Epithelial cell of esophagus (primary cell): ENCODE data around the gene RBMS1.

ENCODE experiments used
- DNase-seq: peaks from one replicate; pipeline ENCODE4 v3.0.0; 2010; ENCODE audit warnings: low read depth
- H3K4me3 ChIP-seq: 2 replicates; pipeline ENCODE4 v1.5.1; 2011; ENCODE audit warnings: mild to moderate bottlenecking, low read length, control low read depth
- TF ChIP-seq, protein P1 (sequence below): IDR thresholded peaks from 2 replicates; pipeline ENCODE4 v1.5.1; 2011; ENCODE audit warnings: low read depth, mild to moderate bottlenecking, low read length, control low read depth, inconsistent platforms; ENCODE audit not compliant: insufficient read depth; ENCODE audit errors: missing control alignments

RBMS1 gene

DNA sequence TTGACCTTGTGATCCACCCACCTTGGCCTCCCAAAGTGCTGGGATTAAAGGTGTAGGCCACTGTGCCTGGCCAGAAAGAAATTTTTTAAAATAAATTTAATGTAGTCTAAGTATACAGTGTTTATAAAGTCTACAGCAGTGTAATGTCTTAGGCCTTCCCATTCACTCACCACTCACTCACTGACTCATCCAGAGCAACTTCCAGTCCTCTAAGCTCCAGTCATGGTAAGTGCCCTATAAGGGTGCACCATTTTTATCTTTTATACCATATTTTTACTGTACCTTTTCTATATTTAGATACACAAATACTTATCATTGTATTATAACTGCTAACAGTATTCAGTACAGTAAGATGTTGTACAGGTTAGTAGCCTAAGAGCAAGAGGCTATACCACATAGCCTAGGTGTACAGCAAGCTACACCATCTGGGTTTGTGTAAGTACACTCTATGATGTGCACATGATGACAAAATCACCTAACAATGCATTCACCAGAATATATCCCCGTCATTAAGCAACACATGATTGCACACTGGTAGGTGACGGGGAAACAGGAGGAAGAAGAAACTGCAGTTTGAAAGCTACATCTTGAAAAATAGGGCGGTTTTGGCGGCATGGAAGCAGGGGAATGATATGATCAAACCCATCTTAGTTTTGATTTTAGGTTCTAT lies 188.4 kb downstream of the RBMS1 start:
- peak; percentile 87 for DNase-seq
- TF ChIP-seq, protein P1, sequence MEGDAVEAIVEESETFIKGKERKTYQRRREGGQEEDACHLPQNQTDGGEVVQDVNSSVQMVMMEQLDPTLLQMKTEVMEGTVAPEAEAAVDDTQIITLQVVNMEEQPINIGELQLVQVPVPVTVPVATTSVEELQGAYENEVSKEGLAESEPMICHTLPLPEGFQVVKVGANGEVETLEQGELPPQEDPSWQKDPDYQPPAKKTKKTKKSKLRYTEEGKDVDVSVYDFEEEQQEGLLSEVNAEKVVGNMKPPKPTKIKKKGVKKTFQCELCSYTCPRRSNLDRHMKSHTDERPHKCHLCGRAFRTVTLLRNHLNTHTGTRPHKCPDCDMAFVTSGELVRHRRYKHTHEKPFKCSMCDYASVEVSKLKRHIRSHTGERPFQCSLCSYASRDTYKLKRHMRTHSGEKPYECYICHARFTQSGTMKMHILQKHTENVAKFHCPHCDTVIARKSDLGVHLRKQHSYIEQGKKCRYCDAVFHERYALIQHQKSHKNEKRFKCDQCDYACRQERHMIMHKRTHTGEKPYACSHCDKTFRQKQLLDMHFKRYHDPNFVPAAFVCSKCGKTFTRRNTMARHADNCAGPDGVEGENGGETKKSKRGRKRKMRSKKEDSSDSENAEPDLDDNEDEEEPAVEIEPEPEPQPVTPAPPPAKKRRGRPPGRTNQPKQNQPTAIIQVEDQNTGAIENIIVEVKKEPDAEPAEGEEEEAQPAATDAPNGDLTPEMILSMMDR, result no peak
- H3K4me3 ChIP-seq, result no peak overlapping the region

DNA sequence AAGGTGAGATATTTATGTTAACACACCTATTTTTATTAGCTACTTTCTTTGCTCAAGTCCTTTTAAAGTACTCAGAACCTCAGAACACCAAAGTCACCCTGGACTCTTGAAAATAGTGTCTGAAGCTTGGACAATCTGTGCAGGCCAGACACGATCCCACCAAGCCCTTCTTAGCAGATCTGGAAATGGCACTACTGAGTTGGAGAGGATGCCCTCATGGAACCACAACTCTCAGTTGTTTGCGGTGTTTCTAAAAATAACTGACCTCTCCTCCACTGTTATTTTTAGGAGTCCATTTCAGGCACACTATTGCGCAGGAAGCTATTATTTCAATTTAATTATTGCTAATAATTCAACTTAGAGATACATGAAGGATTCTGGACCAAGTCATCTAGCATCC lies 190.1 kb downstream of the RBMS1 start:
- TF ChIP-seq, protein P1, result no peak
- DNase-seq, result no peak

DNA sequence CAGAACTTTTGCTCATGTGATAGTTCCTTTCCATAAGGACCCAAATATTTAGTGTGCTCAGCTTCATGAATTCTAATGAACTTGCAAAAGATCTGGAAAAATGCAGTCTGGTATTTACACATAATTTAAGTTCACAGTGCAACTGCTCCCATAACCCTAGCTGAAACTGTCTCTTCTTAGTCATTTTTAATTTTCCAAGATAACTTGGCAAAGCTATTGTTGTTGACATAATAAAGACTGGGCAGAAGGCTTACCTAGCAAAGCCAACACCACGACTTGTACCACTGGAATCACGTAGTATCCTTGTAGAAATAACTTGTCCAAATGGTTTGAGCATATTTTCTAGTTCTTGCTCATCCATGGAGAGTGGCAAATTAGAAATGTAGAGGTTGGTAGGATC lies 190.5 kb downstream of the RBMS1 start:
- no peak overlapping the region for H3K4me3 ChIP-seq
- no peak for DNase-seq
- TF ChIP-seq, protein P1, result no peak

More for the DNA sequence above, 190.1 kb downstream of the RBMS1 start:
- H3K4me3 ChIP-seq, result no peak overlapping the region

DNA sequence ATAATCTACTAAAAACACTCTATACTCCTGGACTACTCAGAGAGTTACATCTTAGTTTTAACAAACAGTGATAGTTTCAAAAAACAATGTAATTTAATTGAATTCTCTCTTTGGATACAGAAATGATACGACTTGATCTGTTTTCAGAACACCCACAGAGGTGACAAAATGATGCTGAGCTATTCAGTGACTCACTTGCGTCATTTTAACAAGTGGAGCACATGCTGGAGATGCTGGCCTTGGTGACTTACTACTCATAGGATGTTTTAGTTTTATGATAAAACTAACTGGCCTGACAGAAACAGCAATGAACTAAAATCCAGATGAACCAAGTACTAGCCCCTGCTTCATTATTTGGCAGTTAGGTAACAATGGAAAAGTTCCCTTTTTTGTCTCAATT lies 192.2 kb downstream of the RBMS1 start:
- TF ChIP-seq, protein P1, result no peak
- no peak overlapping the region for H3K4me3 ChIP-seq
- DNase-seq, result no peak

DNA sequence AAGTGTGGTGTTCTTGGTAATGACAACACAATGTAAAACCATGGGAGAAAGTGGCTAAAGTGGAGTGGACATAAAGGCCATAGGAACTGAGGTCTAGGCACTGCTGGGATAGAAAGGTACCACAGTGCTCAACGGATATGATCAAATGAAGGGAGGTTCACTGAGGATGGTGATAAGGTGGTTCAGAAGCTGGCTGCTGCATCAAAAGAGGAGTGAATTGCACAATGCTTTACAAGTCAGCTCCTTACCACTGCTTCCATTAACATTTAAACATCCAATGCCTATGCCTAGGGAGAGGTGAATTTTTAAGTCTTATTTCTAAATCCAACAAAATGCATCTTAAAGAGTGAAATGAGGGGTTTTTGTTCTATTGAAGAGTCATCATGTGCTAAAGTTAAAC lies 193.4 kb downstream of the RBMS1 start:
- TF ChIP-seq, protein P1, result no peak

DNA sequence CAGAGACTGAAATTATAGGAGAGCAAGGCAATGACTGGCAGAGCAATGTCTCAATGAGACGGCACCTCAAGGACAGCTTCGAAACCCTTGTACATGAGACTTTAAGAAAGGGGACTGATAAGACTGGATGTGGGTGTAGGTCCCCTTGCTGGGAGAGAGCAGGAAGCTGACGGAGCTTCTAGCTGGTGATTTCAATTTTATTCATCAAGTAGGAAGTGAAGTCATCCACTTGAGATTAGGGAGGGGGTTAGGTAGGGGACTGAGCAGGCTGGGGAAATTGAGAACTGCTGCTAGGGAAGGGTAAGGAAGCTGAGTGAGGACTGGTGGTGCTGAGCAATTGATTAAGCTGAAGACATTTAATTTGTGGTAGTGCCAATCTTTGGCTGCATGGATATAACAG lies 194.1 kb downstream of the RBMS1 start:
- TF ChIP-seq, protein P1, result no peak
- H3K4me3 ChIP-seq, result no peak overlapping the region
- peak; percentile 42 for DNase-seq

More for the DNA sequence above, 193.4 kb downstream of the RBMS1 start:
- no peak for DNase-seq
- no peak overlapping the region for H3K4me3 ChIP-seq

DNA sequence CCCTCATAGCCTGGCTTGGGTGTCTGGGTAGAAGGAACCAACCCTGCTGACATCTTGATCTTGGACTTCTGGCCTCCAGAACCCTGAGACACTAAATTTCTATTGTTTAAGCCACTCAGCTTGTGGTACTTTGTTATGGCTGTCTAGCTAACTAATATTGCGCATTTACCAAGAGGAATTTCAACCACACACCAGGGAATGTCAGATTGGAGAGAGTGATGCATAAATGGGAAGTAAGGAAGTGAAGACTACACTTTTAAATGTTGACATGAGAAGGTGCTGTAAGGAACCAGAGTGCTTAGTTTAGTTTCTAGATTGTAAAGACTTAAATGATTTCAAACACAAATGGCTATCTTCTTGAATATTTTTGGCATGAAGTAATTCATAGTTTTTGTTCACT lies 194.6 kb downstream of the RBMS1 start:
- DNase-seq, result no peak
- TF ChIP-seq, protein P1, result no peak
- H3K4me3 ChIP-seq, result no peak overlapping the region
